Measurements from ENCODE around the gene DUT.

- TF ChIP-seq SP1 (IDR thresholded peaks at IDR 0.05) (no peak), ARNT (IDR thresholded peaks at IDR 0.05) (no peak), FOXK2 (IDR thresholded peaks at IDR 0.05) (no peak), FOXA1 (IDR thresholded peaks at IDR 0.05) (no peak), SUZ12 (IDR thresholded peaks at IDR 0.05) (no peak)
Observed at GRCh38 chr15:48381861-48382260, 50.6 kb downstream of the DUT start.
